ENCODE data around the gene EP400.
"Not testable (repeated sequence)": the region's sequence is repeated elsewhere in the genome, so short reads cannot be mapped to it uniquely, and the experiment has no call there.

The EP400 gene

DNA sequence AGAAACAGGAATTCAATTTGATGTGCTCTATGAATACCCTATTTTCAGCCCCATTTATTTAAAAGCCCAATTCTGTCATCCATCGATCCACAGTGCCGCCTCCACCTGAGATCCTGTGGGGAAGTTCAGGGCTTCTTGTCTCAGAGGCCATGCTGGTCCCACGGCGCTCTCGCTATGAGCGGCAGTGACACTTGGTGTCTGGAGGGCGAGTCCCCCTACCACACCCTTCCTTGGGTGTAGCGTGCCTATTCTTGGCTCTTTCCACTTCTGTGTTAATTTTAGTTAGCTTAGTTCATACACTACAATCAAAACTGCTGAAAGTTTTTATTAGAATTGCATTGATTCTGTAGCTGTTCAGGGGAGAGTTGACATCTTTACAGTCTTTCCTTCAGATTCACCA is 120.6 kb downstream of the EP400 start:
- no peak for FAIRE-seq

DNA sequence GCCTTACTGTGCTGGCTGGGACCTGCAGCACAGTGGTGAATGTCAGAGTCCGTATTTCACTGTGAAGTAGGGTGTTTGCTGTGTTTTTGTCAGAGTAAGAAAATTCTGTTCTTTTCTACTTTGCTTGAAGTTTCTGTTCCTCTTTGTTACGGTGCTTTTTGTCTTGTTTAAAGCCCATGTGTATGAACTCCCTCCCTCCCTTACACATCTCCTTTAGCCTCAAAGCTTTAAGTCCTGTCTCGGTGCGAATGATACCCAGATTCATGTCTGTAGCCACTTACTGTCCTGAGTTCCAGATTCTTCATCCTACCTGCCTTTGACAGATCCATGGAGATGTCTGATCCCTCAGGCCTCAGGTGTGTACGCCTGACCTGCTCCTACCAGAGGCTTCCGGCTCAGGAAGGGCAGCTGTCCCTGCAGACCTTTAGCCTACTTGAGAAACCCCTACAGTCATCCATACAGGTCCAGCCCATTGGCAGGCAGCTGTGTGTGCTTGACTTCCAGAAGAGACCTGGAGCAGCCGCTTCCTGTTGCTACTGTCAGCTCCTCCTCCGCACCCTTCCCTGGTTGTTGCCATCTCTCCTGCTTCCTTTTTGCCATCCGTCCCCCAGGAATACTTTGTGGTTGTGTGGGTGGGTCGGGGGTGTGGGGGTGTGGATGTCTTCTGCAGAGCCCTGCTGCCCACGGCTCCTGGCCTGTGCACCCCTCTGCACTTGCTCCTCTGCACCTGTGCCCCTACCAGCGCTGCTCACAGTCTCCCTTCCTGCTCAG is 121.5 kb downstream of the EP400 start:
- no peak for FAIRE-seq

GRCh38 chr12:132071830-132072384 is 122.2 kb downstream of the EP400 start:
- FAIRE-seq, result no peak

DNA sequence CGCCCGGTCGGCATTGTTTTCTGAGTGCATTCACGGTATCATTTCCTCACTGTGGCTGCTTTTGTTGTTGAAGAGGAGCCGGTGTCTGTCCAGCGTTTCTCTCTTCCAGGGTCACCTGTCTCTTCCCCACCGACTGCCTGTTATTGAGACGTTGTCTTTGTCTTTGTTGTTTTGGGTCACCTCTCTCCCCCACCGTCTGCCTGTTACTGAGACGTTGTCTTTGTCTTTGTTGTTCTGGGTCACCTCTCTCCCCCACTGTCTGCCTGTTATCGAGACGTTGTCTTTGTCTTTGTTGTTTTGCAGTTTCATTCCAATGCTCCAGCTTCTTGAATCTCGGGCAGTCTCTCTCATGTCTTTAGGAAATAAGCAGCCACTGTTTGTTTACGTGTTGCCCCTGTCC is 124.5 kb downstream of the EP400 start:
- no peak for FAIRE-seq

DNA sequence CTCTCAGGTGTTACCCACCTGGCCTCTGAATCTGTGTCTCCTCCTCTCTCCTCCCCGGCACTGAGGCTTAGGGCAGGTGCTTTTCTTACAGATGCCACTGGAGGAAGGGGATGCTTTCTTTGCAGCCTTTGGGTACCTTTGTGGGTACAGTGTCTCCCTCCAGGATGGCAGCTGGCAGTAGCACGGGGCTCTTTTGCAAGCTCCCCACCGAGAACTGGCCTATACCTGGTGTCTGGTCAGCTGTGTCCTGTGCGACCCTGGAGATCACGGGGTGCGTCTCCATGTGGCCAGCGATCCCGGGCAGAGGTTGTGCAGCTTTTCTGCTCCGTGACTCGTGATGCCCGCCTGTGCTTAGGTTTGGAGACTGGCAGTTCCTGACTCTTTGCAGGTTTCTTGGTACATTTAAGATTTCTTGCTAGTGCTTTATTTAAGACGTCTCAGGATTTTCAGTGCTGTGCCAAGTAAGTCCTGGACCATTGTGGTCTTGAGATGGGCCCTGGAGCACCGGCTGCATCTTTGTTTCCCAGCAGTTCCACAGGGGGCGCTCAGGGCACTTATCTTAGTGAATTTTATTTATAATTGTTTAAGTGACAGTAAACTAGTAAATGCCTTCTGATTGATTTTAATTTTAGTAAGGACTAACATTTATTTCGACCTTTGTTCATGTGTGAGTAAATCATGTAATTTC is 125.4 kb downstream of the EP400 start:
- FAIRE-seq, result no peak

GRCh38 chr12:132075714-132076553 is 126.2 kb downstream of the EP400 start:
- no peak for FAIRE-seq

DNA sequence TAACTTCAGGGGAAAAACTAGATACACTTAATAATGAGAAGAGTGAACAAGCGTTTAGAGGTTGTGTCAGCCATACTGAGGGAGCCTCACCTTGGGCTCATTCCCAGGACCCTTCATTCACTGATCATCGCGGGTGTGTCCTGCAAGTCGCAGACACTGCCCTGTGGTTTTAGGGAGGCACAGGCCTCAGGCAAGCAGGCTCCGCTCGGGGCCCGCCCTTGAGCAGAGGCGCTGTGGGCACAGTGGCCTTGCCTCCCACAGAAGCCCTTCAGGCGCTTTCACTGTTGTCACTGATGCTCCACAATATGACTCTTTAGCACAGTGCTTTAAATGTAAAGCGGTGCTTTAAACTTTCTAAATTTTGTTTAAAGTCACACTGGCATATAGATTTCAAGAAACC is 127.0 kb downstream of the EP400 start:
- no peak for FAIRE-seq

GRCh38 chr12:132077322-132078100 is 127.8 kb downstream of the EP400 start:
- no peak for FAIRE-seq

GRCh38 chr12:132078190-132078589 is 128.4 kb downstream of the EP400 start:
- no peak for FAIRE-seq

DNA sequence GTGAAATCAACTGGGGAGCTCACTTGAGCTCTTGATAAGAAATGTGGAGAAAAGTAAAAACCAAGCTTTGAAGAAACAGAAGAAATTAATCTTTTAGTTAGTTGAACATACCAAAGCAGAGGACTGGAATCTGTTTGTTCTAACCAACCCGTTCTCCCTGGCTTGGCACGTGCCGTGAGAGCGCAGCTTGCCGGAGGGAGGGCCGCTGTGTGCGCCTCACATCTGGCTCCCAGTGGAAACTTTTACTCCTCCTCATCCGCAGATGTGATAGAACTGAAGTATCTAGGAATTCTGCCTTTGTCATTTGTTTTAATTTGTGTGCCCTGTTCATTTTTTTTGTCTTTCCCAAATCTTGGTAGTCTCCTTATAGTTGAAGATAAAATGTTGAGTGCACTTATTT is 129.5 kb downstream of the EP400 start:
- no peak for FAIRE-seq

- FAIRE-seq, result no peak
Observed at GRCh38 chr12:132079695-132080094, 130.0 kb downstream of the EP400 start.

DNA sequence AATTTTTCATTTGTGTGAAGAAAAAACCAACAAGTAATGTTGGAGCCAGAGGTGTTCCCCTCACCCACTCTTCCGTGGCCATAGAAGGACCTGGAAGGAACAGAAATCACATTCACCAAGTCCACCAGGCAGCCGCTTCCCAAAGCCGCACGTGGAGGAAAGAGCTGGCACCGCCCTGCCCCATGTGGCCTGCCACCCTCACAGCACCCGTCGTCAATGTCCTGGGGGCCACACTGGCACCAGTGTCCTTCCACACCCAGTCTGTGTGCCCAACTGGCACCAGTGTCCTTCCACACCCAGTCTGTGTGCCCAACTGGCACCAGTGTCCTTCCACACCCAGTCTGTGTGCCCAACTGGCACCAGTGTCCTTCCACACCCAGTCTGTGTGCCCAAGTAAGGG is 130.8 kb downstream of the EP400 start:
- FAIRE-seq, result not testable (repeated sequence)

GRCh38 chr12:132081423-132081822 is 131.7 kb downstream of the EP400 start:
- FAIRE-seq, result no peak

DNA sequence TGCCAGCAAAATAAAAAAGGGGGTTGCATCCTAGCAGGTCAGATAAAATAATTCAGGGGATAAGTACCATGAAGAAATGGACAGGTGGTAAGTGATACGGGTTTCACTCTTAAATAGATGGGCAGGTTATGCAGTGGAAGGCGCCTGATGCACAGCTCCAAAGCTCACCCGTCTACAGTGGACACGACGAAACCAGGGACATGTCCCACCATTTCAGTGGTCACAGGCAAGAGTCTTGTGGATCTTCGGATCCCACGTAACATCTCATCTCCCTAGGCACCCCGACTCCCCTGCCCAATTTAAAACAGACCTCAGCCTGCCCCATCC is 133.8 kb downstream of the EP400 start:
- FAIRE-seq, result no peak

- no peak for FAIRE-seq
Observed at GRCh38 chr12:132083941-132084620, 134.3 kb downstream of the EP400 start.

DNA sequence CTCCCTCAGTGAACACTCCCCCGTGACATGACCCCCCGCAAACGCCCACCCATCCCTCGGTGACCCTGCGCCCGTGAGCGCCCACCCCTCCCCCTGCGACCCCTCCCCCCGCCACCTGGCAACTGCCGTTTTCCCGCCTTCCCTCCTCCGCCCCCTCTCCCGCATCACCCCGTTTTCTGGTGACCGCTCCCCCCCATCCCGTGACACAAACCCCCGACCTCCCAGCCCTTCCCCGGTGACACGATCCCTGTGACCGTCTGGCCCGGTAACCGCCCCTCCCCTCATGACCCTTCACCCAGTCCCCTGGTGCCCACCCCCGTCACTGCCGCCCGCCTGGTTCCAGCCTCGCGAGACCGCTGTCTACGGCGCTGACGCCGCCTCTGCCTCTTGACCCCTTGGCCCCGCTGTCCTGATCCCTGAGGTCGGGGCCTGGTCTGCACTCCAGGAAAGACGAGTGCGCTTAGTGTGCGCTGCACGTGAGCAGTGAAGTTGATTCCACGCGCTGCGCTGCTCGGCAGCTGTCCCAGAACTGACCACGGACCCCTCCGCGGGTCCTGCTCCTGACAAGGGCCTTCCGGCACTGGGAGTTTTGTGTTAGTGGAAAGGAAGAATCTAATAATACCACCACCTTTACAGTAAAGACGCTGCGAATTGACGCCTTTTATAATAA is 135.0 kb downstream of the EP400 start:
- FAIRE-seq, result no peak

DNA sequence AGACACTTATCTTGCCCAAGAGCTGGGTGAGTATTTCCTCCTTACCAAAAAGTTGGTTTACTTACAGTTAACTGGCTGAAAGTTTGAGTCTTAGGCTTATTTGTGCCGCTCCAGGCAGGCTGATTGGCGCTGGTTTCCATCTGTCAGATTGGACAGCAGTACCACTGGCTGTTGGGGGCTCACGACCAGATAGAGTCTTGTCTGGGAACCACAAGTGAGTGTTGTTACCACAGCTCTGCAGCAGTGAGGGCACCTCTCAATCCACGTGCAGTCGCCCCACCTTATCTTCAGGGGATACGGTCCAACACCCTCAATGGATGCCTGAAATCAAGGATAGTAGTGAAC is 135.5 kb downstream of the EP400 start:
- FAIRE-seq, result no peak

DNA sequence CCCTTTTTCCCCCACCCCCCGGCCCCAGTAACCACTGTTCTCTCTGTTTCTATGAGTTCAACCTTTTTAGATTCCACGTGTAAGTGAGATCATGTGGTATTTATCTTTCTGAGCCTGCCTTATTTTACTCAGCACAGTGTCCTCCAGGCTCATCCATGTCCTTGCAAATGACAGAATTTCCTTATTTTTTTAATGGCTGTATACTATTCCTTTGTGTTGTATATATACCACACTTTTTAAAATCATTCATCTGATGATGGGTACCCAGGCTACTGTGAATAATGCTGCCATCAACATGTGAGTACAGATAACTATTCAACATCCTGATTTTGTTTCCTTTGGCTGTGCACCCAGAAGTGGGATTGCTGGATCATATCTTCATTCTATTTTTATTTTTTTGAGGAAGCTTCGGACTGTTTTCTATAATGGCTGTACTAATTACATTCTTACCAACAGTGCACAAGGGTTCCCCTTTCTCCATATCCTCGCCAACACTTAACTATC is 139.7 kb downstream of the EP400 start:
- FAIRE-seq, result no peak

DNA sequence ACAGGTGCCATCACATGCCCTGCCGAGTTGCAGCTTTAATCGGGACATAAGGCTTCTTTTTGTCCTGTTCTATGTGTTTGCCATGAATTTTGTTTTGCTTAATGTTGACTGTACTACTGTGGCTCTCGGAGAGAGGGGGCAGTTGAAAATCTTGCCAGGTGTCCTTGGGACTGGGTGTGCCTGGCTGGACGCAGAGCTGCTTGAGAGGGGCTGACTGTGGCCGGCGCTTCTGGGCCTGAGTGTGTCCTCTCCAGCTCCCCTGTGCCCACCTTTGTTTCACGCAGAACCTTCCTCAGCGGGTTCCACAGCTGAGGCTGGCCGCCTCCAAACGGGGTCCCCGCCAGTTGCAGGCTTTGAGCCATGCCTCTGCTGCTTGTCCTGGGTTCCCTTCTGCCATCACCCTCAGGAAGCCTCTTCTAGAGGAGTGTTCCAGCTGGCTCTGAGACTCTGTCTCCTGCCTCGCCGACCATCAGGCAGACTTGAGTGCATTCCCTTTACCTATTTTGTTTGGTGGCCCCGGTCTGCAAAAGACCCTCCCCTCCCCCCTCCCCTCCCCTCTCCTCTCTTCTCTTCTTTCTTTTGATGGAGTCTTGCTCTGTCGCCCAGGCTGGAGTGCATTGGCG is 144.6 kb downstream of the EP400 start:
- FAIRE-seq, result no peak

DNA sequence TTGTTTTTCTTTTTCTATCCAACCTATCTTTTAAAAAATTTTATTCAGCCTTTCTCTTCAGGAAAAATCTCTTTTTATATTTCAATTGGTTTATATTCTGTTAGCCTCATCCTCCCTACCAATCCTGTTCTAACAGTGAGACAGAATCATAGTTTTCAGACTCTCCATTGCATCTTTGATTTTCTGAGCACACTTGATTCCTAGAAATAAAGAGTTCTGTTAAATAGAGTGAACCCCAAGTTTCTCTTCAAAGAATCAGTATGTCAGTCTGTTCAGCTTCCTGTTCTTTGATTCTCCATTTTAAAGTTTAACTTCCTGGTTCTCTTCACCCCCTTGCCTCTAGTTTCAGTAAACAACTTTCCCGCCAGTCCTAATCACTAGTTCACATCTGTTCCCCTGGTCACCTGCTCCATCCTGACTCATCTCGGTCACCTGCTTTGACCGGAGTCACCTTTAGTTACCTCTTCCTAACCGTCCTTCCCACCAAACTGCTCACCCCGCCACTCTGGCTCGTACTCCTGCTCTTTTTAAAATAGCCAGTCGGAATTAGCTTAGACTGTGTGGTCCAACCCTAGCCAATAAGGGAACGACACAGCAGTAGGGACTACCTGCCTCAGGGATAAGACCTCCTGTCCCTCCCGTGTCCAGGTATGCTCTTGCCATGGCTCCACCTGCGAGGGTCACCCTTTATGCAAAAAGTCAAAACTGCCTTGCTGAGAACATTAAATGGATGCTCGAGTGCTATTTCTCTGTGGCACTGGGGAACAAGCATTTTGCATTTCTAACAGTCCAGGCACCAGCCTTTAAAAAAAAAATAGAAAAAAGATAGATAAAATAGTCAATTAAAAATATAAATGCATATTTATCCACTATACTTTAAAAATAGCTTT is 146.0 kb downstream of the EP400 start:
- FAIRE-seq, result no peak
